Astrocyte of the spinal cord (primary cell): ENCODE measurements around the gene SAMD4A.
A peak's percentile ranks its signal among the peaks of the same experiment; 100 is the strongest.

ENCODE experiments used
- DNase-seq: peaks from one replicate; pipeline ENCODE4 v3.0.0; 2011; ENCODE audit warnings: low read depth, low spot score
- H3K4me3 ChIP-seq: 2 replicates; pipeline ENCODE4 v1.5.1; 2011; ENCODE audit warnings: low read depth, mild to moderate bottlenecking, low read length, moderate library complexity
- CTCF ChIP-seq: IDR thresholded peaks from 2 replicates; pipeline ENCODE4 v1.5.1; 2012; ENCODE audit warnings: low read depth, mild to moderate bottlenecking, low read length, inconsistent platforms
- in situ Hi-C: cut with HindIII; loops from 2 replicates; pipeline ENCODE4 v1.10.0; 2017; ENCODE audit warnings: low sequenced_read_pairs

The SAMD4A gene

GRCh38 chr14:54803926-54804537 lies 237.1 kb downstream of the SAMD4A start:
- no peak for DNase-seq
- in situ Hi-C loops: no loop called here

GRCh38 chr14:54804538-54805041 lies 237.7 kb downstream of the SAMD4A start:
- TF ChIP-seq CTCF: no peak
- H3K4me3 ChIP-seq: no peak overlapping the region
- in situ Hi-C loops: no loop called here

More at GRCh38 chr14:54803926-54804537, 237.1 kb downstream of the SAMD4A start:
- no peak for TF ChIP-seq CTCF
- H3K4me3 ChIP-seq: no peak overlapping the region

GRCh38 chr14:54805070-54805444 lies 238.1 kb downstream of the SAMD4A start:
- H3K4me3 ChIP-seq: no peak overlapping the region
- DNase-seq: no peak
- no peak for TF ChIP-seq CTCF
- in situ Hi-C loops: no loop called here

More at GRCh38 chr14:54804538-54805041, 237.7 kb downstream of the SAMD4A start:
- no peak for DNase-seq

- TF ChIP-seq CTCF: peak; percentile 96
- DNase-seq: peak; percentile 78
- no peak overlapping the region for H3K4me3 ChIP-seq
- in situ Hi-C loops: no loop called here
These were observed 238.8 kb downstream of the SAMD4A start for GRCh38 chr14:54805445-54806322.

- in situ Hi-C loops: no loop called here
- DNase-seq: no peak
These were observed 239.7 kb downstream of the SAMD4A start for GRCh38 chr14:54806616-54807015.

GRCh38 chr14:54807428-54807827 lies 240.5 kb downstream of the SAMD4A start:
- in situ Hi-C loops: no loop called here
- TF ChIP-seq CTCF: no peak
- no peak for DNase-seq
- no peak overlapping the region for H3K4me3 ChIP-seq

More at GRCh38 chr14:54806616-54807015, 239.7 kb downstream of the SAMD4A start:
- TF ChIP-seq CTCF: no peak
- H3K4me3 ChIP-seq: no peak overlapping the region
